Spinal cord (tissue), 10 donors: ENCODE results near the gene UQCRH. TPM values are rescaled to one million over a fixed set of nuclear protein-coding genes. Genes with fewer than 3 reads are reported as not detected.

Source experiments
- DNase-seq, 6 donors: peaks; one replicate each; pipeline versions ENCODE4 v3.0.0 to v3.0.0-alpha.2; 2013 to 2015; ENCODE audit warnings: low spot score in 6 of 6, low read depth in 4 of 6
- H3K27ac ChIP-seq: one replicate; pipeline ENCODE4 v1.5.1; 2013; ENCODE audit warnings: low read depth, low read length, control low read depth
- H3K27me3 ChIP-seq: one replicate; pipeline ENCODE4 v1.6.1; 2013; ENCODE audit warnings: low read length; ENCODE audit not compliant: control insufficient read depth, insufficient read depth
- H3K36me3 ChIP-seq: one replicate; pipeline ENCODE4 v1.6.1; 2013; ENCODE audit warnings: low read length; ENCODE audit not compliant: control insufficient read depth, insufficient read depth
- H3K4me1 ChIP-seq: one replicate; pipeline ENCODE4 v1.6.1; 2013; ENCODE audit warnings: low read length; ENCODE audit not compliant: control insufficient read depth, insufficient read depth
- H3K4me3 ChIP-seq: one replicate; pipeline ENCODE4 v1.5.1; 2013; ENCODE audit warnings: low read depth, low read length, control low read depth
- H3K9me3 ChIP-seq: one replicate; pipeline ENCODE4 v1.6.1; 2013; ENCODE audit warnings: low read length; ENCODE audit not compliant: control insufficient read depth, insufficient read depth
- WGBS: methylation state at CpG from one replicate; pipeline ENCODE4 v1.1.5; 2013; ENCODE audit warnings: missing lambda C conversion rate; ENCODE audit not compliant: insufficient coverage; 5-methylcytosine and 5-hydroxymethylcytosine counted together
- polyA plus RNA-seq, 2 donors: library from polyadenylated mRNA; unstranded; fragments of 120-200 nt; gene quantifications; one replicate each; pipeline ENCODE4 v1.2.1, GENCODE V29; 2013; ENCODE audit not compliant: insufficient read length in 2 of 2
- total RNA-seq, 2 donors: library from RNA; depleted of rRNA in 1 of 2; stranded (reverse); fragments of 120-200 nt in 1 of 2; fragments of >200 nt in 1 of 2; gene quantifications; one replicate each; pipeline versions ENCODE4 v1.2.3 to v1.2.4, GENCODE V29; 2013 to 2014
- donor health status: healthy.

UQCRH gene
- total and polyA plus RNA-seq, 4 donors, result 326 to 449 (median 397) TPM

- H3K27ac ChIP-seq, result no peak overlapping the region
- peaks cover 57% of the 10 kb centered on the region for H3K36me3 ChIP-seq
- 100% methylated on average over 1 of the region's 4 CpGs for WGBS
- H3K9me3 ChIP-seq, result no peaks in the 10 kb centered on the region
- no peak for DNase-seq
- H3K27me3 ChIP-seq, result no peaks in the 10 kb centered on the region
- no peak overlapping the region for H3K4me3 ChIP-seq
- H3K4me1 ChIP-seq, result no peaks in the 10 kb centered on the region
Observed at GRCh38 chr1:46289976-46290375, 13.5 kb upstream of the UQCRH start.

DNA sequence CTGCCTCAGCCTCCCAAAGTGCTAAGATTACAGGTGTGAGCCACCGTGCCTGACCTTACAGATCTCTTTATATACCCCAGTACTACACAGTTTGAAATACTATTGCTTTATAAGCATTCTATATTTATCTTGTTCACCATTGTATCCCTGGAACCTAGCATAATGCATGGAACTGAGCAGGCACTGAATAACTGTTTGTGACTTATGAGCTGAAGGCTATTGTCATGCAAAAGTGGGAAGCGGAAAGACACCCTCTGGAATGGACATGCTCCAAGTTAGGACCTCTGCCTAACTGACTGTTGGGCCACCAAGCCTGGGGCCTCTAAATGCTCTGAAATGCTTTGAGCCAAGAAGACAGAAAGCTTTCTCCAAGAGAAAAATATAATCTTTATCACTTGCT is 8.2 kb upstream of the UQCRH start:
- WGBS, result 50% methylated on average over 1 of the region's 2 CpGs
- Histone ChIP-seq H3K9me3 (no peaks in the 10 kb centered on the region), H3K36me3 (peaks cover 43% of the 10 kb centered on the region)

DNA sequence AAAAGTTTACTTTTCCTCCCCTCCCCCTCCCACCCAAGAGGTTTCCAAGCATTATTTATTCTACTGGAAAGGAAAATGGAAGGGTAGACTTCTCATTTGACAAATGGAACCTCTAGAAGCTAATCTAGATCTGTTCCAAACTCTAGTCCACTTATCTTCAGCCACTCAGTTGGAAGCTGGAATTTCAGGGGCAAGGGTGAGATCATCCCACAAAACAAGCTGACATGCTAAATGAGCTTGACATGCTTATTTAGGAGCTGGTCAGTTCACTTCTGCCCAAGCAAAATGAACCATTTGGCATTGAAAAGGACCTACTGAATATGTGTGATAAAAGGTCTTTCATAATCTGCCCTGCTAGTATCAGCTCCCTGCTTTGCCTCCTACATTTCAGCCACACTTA is 5.1 kb upstream of the UQCRH start:
- no peak for DNase-seq
- Histone ChIP-seq H3K36me3 (peaks cover 31% of the 10 kb centered on the region), H3K27ac (no peak overlapping the region)

More for the DNA sequence above, 8.2 kb upstream of the UQCRH start:
- Histone ChIP-seq H3K27ac (no peak overlapping the region), H3K27me3 (no peaks in the 10 kb centered on the region), H3K4me3 (no peak overlapping the region), H3K4me1 (no peaks in the 10 kb centered on the region)
- no peak for DNase-seq

DNA sequence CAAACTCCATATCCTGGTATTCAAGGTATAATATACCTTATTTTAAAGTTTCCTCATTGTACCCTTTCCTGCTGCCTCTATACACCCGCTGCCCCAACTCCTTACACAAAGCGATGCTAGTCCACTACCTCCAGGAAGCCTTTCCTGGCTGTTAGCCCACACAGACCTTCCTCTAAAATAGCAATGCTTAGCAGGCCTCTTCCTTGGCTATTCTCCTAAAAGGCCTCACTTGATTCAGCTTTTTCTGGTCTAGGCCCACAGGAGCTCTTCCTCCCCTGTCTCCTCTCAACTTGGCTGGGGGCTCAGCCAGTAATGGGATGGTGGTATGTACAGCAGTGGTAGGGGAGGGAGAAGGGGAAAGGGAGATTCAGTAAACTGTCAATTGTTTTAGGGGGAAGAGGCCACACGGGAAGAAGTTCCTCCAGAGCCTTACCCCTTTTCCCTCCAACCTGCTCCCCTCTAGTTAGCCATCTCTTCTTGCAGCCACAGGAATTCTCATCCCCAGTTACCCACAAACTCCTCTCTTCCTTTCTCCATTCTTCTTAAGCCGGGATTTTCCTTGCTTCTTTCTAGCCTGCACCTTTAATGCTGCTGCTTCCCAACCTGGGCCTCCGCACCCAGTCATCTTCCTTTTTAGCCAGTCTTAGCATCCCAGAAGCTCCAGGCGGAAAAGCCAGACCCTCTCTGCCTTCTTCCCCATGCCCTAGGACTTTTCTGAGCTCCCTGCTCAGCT is 2.7 kb upstream of the UQCRH start:
- DNase-seq, result peak in 2 of 6 donors; percentile 18 to 51
- Histone ChIP-seq H3K27me3 (no peaks in the 10 kb centered on the region), H3K27ac (peak overlapping the region; percentile 96), H3K36me3 (peaks cover 20% of the 10 kb centered on the region), H3K4me1 (peaks cover 27% of the 10 kb centered on the region), H3K4me3 (peak overlapping the region; percentile 92), H3K9me3 (no peaks in the 10 kb centered on the region)
- 35% methylated on average over 6 of the region's 6 CpGs for WGBS

More for the DNA sequence above, 5.1 kb upstream of the UQCRH start:
- Histone ChIP-seq H3K9me3 (no peaks in the 10 kb centered on the region), H3K4me1 (peaks cover 13% of the 10 kb centered on the region), H3K4me3 (no peak overlapping the region), H3K27me3 (no peaks in the 10 kb centered on the region)

DNA sequence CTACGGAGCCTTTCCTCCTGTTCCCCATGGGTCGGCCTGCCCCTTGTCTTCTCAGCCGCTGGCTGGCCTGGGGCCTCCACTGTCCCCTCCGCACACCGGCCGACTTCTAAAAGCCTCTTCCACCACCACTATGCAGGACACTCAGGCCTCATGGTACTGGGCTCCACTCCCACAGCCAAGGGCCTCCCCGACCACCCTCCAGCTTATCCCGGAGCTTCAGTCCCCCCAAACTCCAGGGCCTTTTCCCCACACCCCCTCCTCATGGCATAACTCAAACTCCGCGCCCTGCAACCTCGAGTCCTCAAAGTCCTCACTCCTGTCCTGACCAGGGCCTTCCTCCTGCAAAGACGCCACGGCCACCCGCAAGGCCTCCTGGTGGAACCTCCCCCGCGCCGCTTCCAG is 2.1 kb upstream of the UQCRH start:
- peak overlapping the region; percentile 96 for H3K27ac ChIP-seq
- no peak for DNase-seq
- H3K36me3 ChIP-seq, result peaks cover 17% of the 10 kb centered on the region
- peak overlapping the region; percentile 92 for H3K4me3 ChIP-seq
- peaks cover 27% of the 10 kb centered on the region for H3K4me1 ChIP-seq
- H3K27me3 ChIP-seq, result no peaks in the 10 kb centered on the region
- no peaks in the 10 kb centered on the region for H3K9me3 ChIP-seq
- 7% methylated on average over 17 of the region's 17 CpGs for WGBS

DNA sequence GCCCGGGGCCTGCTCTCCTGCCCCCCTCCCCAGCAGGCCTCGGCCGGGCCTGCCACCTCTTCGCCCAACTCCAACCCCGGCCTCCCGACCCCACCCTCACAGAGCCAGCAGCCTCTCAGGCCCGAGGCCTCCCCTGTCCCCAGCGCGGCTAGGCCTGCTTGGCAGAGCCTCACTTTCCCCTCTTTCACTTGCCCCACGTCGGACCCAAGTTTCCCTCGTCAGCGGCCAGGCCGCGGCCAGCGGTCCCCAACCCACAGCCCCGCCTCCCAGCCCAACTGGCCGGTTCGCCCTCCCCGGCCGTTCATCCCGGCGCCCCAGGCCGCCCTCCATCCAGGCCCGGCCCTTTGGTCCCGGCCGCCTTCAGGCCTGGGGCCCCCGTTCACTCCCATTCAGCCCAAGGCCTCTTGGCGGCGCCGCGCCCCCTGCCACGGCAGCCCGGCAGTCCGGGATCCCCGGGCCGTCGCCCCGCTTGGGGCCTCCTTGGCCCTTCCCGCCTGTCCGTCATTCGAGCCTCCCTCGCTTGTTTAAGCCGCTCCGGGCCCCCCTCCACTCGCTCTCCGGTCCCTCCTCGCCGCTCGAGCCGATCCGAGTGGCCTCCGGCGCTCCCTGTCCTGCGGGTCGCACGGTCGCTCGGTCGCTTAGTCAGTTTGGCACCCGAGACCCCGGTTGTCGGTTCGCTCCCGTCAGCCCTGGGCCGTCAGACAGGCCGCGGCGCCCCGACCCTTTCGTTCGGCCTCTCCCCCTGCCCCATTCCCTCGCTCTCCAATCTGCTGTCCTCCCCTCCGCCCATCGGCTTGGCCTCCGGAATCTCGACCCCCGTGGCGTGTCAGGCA is 1.5 kb upstream of the UQCRH start:
- Histone ChIP-seq H3K9me3 (no peaks in the 10 kb centered on the region), H3K27me3 (no peaks in the 10 kb centered on the region), H3K36me3 (peaks cover 17% of the 10 kb centered on the region), H3K4me1 (peaks cover 27% of the 10 kb centered on the region), H3K4me3 (peak overlapping the region; percentile 92), H3K27ac (peak overlapping the region; percentile 96)
- peak in 5 of 6 donors; percentile 12 to 75 (median 43) for DNase-seq
- WGBS, result under 1% methylated on average over 79 of the region's 79 CpGs

DNA sequence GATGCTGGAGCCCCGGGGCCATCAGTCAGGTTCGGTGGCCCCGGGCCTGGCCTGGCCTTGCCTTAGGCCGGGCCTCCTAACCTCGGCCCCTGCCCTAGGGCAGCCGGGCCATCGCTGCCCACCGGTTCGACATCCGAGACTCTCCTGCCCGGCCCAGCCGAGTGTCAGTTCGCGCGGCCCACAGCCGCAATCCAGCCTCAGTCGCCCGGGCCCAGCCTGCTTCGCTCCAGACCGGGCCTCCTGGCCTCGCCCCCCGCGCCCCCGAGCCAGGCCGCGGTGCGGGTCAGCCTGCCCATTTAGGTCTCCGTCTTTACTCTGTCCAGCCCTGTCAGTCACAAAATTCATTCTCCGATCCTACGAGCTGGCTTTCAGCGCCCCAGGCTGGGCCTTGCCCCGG is 859 bp upstream of the UQCRH start:
- under 1% methylated on average over 32 of the region's 32 CpGs for WGBS
- Histone ChIP-seq H3K4me1 (peaks cover 27% of the 10 kb centered on the region), H3K27me3 (no peaks in the 10 kb centered on the region), H3K27ac (peak overlapping the region; percentile 96), H3K36me3 (peaks cover 11% of the 10 kb centered on the region), H3K4me3 (peak overlapping the region; percentile 92), H3K9me3 (no peaks in the 10 kb centered on the region)
- DNase-seq, result peak in 4 of 6 donors; percentile 8 to 64 (median 36)

DNA sequence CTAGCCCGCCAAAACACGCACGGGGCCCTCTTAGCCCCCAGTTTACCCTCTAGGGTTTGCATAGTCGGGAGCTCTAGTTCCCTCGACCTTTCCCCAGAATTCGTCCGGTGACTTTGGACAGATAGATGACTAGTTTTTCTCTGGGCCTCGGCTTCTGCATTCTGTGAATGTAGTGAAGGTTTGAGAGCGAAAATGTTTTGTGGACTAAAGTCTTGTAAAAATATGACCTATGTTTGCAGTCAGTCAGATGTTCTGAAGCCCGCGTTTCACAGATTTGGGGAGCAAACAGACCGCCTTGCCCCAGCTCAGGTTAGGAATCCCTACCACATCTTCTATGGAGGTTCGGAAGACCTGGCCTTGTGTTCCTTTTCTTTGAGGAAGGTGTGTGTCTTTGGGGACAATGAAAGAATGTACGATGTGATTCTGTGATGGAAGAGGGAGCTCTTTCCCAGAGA is 401 bp downstream of the UQCRH start:
- peaks cover 9% of the 10 kb centered on the region for H3K36me3 ChIP-seq
- peaks cover 27% of the 10 kb centered on the region for H3K4me1 ChIP-seq
- peak overlapping the region; percentile 96 for H3K27ac ChIP-seq
- H3K4me3 ChIP-seq, result peak overlapping the region; percentile 92
- H3K27me3 ChIP-seq, result no peaks in the 10 kb centered on the region
- no peaks in the 10 kb centered on the region for H3K9me3 ChIP-seq
- DNase-seq, result peak in 1 of 6 donors; percentile 8
- WGBS, result 0% methylated on average over 10 of the region's 14 CpGs

DNA sequence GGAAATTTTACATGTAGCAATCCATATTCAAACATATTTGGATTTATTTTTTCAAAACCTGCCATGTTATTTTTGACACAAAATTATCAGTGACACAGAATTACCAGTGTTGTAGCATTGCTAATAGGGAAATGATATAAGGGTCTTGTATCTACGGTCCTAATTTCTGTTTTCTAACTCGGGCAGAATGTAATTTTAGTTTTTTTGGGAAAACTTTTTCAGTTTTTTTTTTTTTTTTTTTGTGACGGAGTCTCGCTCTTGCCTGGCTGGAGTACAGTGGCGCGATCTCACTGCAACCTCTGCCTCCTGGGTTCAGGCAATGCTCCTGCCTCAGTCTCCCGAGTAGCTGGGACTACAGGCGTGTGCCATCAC is 2.6 kb downstream of the UQCRH start:
- Histone ChIP-seq H3K4me3 (no peak overlapping the region), H3K27ac (no peak overlapping the region), H3K27me3 (no peaks in the 10 kb centered on the region), H3K9me3 (no peaks in the 10 kb centered on the region), H3K36me3 (peaks cover 29% of the 10 kb centered on the region), H3K4me1 (peaks cover 20% of the 10 kb centered on the region)
- no peak for DNase-seq
- WGBS, result 100% methylated on average over 5 of the region's 8 CpGs
